Measurements from ENCODE around the gene SETD5.

DNA sequence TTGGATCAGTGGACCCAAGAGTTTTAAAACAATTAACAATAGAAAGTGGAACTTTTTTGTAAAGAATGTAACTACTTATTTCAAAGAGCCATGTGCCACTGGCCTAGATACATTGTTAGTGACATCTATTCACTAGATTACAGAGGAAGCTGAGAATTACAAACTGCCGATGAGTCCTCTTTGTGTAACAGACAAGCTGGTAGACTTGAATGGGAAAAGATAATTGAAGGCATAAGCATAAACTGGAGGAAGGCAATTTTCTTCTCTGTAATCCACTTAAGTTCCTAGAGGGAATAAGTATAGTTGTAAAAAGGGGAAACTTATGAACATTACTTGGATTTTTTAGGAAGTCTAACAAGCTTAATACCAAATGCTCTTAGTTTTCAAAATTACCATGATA lies 19.4 kb upstream of the SETD5 start:
- TF ChIP-seq, protein P1, sequence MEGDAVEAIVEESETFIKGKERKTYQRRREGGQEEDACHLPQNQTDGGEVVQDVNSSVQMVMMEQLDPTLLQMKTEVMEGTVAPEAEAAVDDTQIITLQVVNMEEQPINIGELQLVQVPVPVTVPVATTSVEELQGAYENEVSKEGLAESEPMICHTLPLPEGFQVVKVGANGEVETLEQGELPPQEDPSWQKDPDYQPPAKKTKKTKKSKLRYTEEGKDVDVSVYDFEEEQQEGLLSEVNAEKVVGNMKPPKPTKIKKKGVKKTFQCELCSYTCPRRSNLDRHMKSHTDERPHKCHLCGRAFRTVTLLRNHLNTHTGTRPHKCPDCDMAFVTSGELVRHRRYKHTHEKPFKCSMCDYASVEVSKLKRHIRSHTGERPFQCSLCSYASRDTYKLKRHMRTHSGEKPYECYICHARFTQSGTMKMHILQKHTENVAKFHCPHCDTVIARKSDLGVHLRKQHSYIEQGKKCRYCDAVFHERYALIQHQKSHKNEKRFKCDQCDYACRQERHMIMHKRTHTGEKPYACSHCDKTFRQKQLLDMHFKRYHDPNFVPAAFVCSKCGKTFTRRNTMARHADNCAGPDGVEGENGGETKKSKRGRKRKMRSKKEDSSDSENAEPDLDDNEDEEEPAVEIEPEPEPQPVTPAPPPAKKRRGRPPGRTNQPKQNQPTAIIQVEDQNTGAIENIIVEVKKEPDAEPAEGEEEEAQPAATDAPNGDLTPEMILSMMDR (conservative IDR thresholded peaks at IDR 0.05; ENCODE audit: low read length) = no peak
- TF ChIP-seq EZH2phosphoT487 (IDR thresholded peaks at IDR 0.05; ENCODE audit: borderline replicate concordance, low read depth, low read length) = no peak

All from OCI-LY7 (cell line).